Stimulated activated CD8-positive, alpha-beta memory T cell treated with anti-CD3 and anti-CD28 coated beads, Interleukin-4, amount 100 ng/mL, for 24 hours (primary cell): ENCODE data around the gene PVALEF.

Experiments used
- DNase-seq: peaks from one replicate; pipeline ENCODE4 v3.0.0-alpha.2; 2020; ENCODE audit warnings: low read depth

Gene PVALEF

GRCh38 chr17:81128774-81129173, 36.5 kb upstream of the PVALEF start:
- no peak for DNase-seq

GRCh38 chr17:81129289-81129688, 36.0 kb upstream of the PVALEF start:
- DNase-seq, result no peak

- DNase-seq, result no peak
Measured at GRCh38 chr17:81129711-81130367, 35.5 kb upstream of the PVALEF start.

- no peak for DNase-seq
Measured at GRCh38 chr17:81130385-81131361, 34.6 kb upstream of the PVALEF start.

- DNase-seq, result no peak
Measured at GRCh38 chr17:81131486-81132196, 33.7 kb upstream of the PVALEF start.

- no peak for DNase-seq
Measured at GRCh38 chr17:81132197-81132540, 33.1 kb upstream of the PVALEF start.

GRCh38 chr17:81132770-81133723, 32.3 kb upstream of the PVALEF start:
- no peak for DNase-seq

GRCh38 chr17:81134064-81134781, 31.1 kb upstream of the PVALEF start:
- DNase-seq, result no peak

- DNase-seq, result no peak
Measured at GRCh38 chr17:81135505-81136278, 29.6 kb upstream of the PVALEF start.

GRCh38 chr17:81136366-81136765, 28.9 kb upstream of the PVALEF start:
- DNase-seq, result no peak

- DNase-seq, result no peak
Measured at GRCh38 chr17:81137248-81137647, 28.1 kb upstream of the PVALEF start.

GRCh38 chr17:81138083-81138482, 27.2 kb upstream of the PVALEF start:
- no peak for DNase-seq

GRCh38 chr17:81138500-81138899, 26.8 kb upstream of the PVALEF start:
- DNase-seq, result no peak

- DNase-seq, result no peak
Measured at GRCh38 chr17:81139428-81139827, 25.9 kb upstream of the PVALEF start.

- no peak for DNase-seq
Measured at GRCh38 chr17:81140018-81140417, 25.3 kb upstream of the PVALEF start.

- no peak for DNase-seq
Measured at GRCh38 chr17:81140695-81141094, 24.6 kb upstream of the PVALEF start.

GRCh38 chr17:81142301-81143199, 22.8 kb upstream of the PVALEF start:
- peak; percentile 28 for DNase-seq

GRCh38 chr17:81143200-81143527, 22.1 kb upstream of the PVALEF start:
- DNase-seq, result no peak

GRCh38 chr17:81143717-81144422, 21.4 kb upstream of the PVALEF start:
- no peak for DNase-seq
